ENCODE data around the gene NOL9.

GRCh38 chr1:6601923-6602668 lies 47.8 kb upstream of the NOL9 start:
- TF ChIP-seq, protein P1, sequence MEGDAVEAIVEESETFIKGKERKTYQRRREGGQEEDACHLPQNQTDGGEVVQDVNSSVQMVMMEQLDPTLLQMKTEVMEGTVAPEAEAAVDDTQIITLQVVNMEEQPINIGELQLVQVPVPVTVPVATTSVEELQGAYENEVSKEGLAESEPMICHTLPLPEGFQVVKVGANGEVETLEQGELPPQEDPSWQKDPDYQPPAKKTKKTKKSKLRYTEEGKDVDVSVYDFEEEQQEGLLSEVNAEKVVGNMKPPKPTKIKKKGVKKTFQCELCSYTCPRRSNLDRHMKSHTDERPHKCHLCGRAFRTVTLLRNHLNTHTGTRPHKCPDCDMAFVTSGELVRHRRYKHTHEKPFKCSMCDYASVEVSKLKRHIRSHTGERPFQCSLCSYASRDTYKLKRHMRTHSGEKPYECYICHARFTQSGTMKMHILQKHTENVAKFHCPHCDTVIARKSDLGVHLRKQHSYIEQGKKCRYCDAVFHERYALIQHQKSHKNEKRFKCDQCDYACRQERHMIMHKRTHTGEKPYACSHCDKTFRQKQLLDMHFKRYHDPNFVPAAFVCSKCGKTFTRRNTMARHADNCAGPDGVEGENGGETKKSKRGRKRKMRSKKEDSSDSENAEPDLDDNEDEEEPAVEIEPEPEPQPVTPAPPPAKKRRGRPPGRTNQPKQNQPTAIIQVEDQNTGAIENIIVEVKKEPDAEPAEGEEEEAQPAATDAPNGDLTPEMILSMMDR (IDR thresholded peaks at IDR 0.05) = peak in 1 of 4 donors; percentile 4
- no peak for TF ChIP-seq POLR2A (IDR thresholded peaks at IDR 0.05)

All from right lobe of liver (tissue), 4 donors.